ENCODE results near the gene B3GAT2.

DNA sequence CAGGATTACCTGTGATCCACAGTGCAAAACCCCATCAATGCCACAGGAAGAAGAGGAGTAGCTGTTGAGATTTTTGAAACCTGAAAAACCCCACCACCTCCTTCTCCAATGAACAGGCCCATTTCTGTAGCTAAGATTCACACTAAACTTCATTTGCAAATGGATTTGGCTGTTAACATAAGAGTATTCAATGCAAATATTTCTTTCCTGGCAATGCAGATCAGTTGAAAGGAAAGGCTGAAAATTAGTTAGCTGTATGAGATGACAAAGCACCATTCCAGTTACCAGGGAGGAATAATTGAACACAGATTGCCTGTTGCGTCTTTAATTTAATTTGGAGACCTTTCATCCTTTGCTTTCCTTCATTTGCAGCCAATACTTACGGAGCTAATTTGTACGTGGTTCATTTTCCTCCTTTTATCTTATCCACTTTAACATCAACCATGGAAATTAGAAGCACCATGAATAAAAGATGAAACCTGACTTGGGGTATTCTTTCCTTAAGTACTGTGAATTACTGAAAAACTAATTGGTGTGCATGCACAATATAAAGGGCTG lies 4.2 kb downstream of the B3GAT2 start:
- TF ChIP-seq, protein P1, sequence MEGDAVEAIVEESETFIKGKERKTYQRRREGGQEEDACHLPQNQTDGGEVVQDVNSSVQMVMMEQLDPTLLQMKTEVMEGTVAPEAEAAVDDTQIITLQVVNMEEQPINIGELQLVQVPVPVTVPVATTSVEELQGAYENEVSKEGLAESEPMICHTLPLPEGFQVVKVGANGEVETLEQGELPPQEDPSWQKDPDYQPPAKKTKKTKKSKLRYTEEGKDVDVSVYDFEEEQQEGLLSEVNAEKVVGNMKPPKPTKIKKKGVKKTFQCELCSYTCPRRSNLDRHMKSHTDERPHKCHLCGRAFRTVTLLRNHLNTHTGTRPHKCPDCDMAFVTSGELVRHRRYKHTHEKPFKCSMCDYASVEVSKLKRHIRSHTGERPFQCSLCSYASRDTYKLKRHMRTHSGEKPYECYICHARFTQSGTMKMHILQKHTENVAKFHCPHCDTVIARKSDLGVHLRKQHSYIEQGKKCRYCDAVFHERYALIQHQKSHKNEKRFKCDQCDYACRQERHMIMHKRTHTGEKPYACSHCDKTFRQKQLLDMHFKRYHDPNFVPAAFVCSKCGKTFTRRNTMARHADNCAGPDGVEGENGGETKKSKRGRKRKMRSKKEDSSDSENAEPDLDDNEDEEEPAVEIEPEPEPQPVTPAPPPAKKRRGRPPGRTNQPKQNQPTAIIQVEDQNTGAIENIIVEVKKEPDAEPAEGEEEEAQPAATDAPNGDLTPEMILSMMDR (IDR thresholded peaks at IDR 0.05; ENCODE audit: poor library complexity) = no peak
- TF ChIP-seq EZH2 (IDR thresholded peaks at IDR 0.05; ENCODE audit: borderline replicate concordance) (no peak), EZH2phosphoT487 (IDR thresholded peaks at IDR 0.05; ENCODE audit: low read depth, severe bottlenecking, unreplicated experiment) (no peak)

Data from hepatocyte (in vitro differentiated cells).